Pancreas (tissue), 10 donors: ENCODE results near the gene SLC39A2. TPM values are rescaled to one million over a fixed set of nuclear protein-coding genes. Genes with fewer than 3 reads are reported as not detected.

ENCODE experiments used
- ATAC-seq, 4 donors: fragments of 200-7000 bp; cut with Tn5 transposase; one replicate each; pipeline versions ENCODE4 v1.8.0 to v1.9.1; 2020; ENCODE audit warnings: mild to moderate bottlenecking in 4 of 4, moderate library complexity in 4 of 4
- DNase-seq, 6 donors: peaks; one replicate each; pipeline ENCODE4 v3.0.0-alpha.2; 2020
- FAIRE-seq: peaks from 2 replicates; lab custom pipeline; 2012; peaks lifted over from hg19 to GRCh38; lab: Jason Lieb, UNC
- H3K27ac ChIP-seq, 4 donors: fragments of 200-600 bp; sonication (generic); 1 replicate in 3 of 4; 2 replicates in 1 of 4; pipeline versions ENCODE4 v1.5.0 to v1.8.0; 2020
- H3K27me3 ChIP-seq, 4 donors: fragments of 200-600 bp; one replicate each; pipeline ENCODE4 v1.8.0; 2021
- H3K36me3 ChIP-seq, 3 donors: fragments of 200-600 bp; sonication (generic) in 1 of 3; one replicate each; pipeline versions ENCODE4 v1.5.0 to v1.8.0; 2020 to 2021
- H3K4me1 ChIP-seq, 3 donors: fragments of 200-600 bp; one replicate each; pipeline ENCODE4 v1.8.0; 2021
- H3K4me3 ChIP-seq, 4 donors: fragments of 200-600 bp; sonication (generic) in 2 of 4; one replicate each; pipeline versions ENCODE4 v1.5.0 to v1.8.0; 2020 to 2021
- H3K9me3 ChIP-seq, 4 donors: fragments of 200-600 bp; one replicate each; pipeline ENCODE4 v1.8.0; 2021
- CTCF ChIP-seq, 4 donors: fragments of 200-600 bp; sonication (generic) in 3 of 4; IDR thresholded peaks; one replicate each; pipeline versions ENCODE4 v1.5.0 to v1.8.0; 2021; ENCODE audit warnings: antibody characterized with exemption in 4 of 4
- WGBS, 2 donors: extraction: QIAGEN DNeasy Blood & Tissue Kit; methylation state at CpG; one replicate each; pipeline ENCODE4 v1.1.7; 2013; 5-methylcytosine and 5-hydroxymethylcytosine counted together
- intact Hi-C, 3 donors: fragments of 100-400 bp; cut with DNase I; formaldehyde crosslinking; loops; one replicate each; pipeline versions ENCODE4 v1.11.1 to v1.14.2; 2022
- polyA plus RNA-seq, 2 donors: library from polyadenylated mRNA; stranded (reverse); fragments of 200-250 nt; gene quantifications; one replicate each; pipeline ENCODE4 v1.2.3, GENCODE V29; 2013
- total RNA-seq, 6 donors: library from RNA; stranded (reverse); fragmentation: NEBNext Ultra II Directional in 4 of 6; extraction: Animal tissue kit (Norgen Biotek cat#: 25700) in 4 of 6; gene quantifications; one replicate each; pipeline versions ENCODE4 v1.2.1 to v1.2.4, GENCODE V29; 2021 to 2023
- donor health status: healthy with polysubstance abuse.
- donor health status: DM: no; HTN: no; CAD: no; lungs with moderate emphysema.
- donor health status: DM: no; HTN: no; CAD: no.
- donor health status: control.
- donor health status: control.
- donor health status: Bipolar disorder and iron deficiency.
- donor health status: DM: yes; HTN: yes; CAD: no.
- donor health status: DM: no; HTN: no; CAD: no.
- donor health status: DM: no; HTN: no; CAD: no.
- donor health status: DM: yes; HTN: yes; CAD: no.

Gene SLC39A2
- total and polyA plus RNA-seq, 8 donors = 0.09 TPM; not detected in 7

- ATAC-seq (no peak), FAIRE-seq (no peak), DNase-seq (no peak)
- WGBS, 2 donors = 64 to 79% methylated on average over 1 of the region's 1 CpG
- no peaks in the 10 kb centered on the region for H3K9me3 ChIP-seq
- intact Hi-C loops = loop anchor here in 1 of 3 donors (5.0 kb wide), 1 partner anchor 73 kb away; no protein-coding TSS in a partner anchor
- no peak for TF ChIP-seq CTCF (IDR thresholded peaks at IDR 0.05)
- H3K4me3 ChIP-seq = no peak overlapping the region
- no peak overlapping the region for H3K27ac ChIP-seq
- H3K36me3 ChIP-seq = peaks cover 0 to 26% (median 0%) of the 10 kb centered on the region in 3 donors
- peaks cover 0 to 5% (median 3%) of the 10 kb centered on the region in 3 donors for H3K4me1 ChIP-seq
- no peaks in the 10 kb centered on the region for H3K27me3 ChIP-seq
These were observed 20.3 kb downstream of the SLC39A2 start for GRCh38 chr14:21019366-21019765.

- no peak for TF ChIP-seq CTCF (IDR thresholded peaks at IDR 0.05)
- FAIRE-seq (no peak), ATAC-seq (no peak), DNase-seq (no peak)
- Histone ChIP-seq H3K4me3 (no peak overlapping the region), H3K27ac (no peak overlapping the region), H3K27me3 (no peaks in the 10 kb centered on the region), H3K4me1 (peaks cover 0 to 5% (median 3%) of the 10 kb centered on the region in 3 donors), H3K9me3 (no peaks in the 10 kb centered on the region), H3K36me3 (peaks cover 0 to 26% (median 0%) of the 10 kb centered on the region in 3 donors)
- WGBS, 2 donors = 76 to 82% methylated on average over 5 of the region's 5 CpGs
- intact Hi-C loops = loop anchor here in 1 of 3 donors (5.0 kb wide), 1 partner anchor 71 kb away; no protein-coding TSS in a partner anchor
These were observed 22.0 kb downstream of the SLC39A2 start for GRCh38 chr14:21020977-21021545.

- FAIRE-seq (no peak), DNase-seq (no peak), ATAC-seq (no peak)
- Histone ChIP-seq H3K4me1 (peaks cover 0 to 5% (median 3%) of the 10 kb centered on the region in 3 donors), H3K36me3 (peaks cover 0 to 22% (median 0%) of the 10 kb centered on the region in 3 donors), H3K27ac (no peak overlapping the region), H3K4me3 (no peak overlapping the region), H3K27me3 (no peaks in the 10 kb centered on the region), H3K9me3 (no peaks in the 10 kb centered on the region)
- intact Hi-C loops = loop anchor here in 1 of 3 donors (5.0 kb wide), 1 partner anchor 70 kb away; no protein-coding TSS in a partner anchor
- 73 to 81% methylated on average over 5 of the region's 5 CpGs for whole genome bisulfite sequencing, 2 donors
- TF ChIP-seq CTCF (IDR thresholded peaks at IDR 0.05) = no peak
These were observed 23.6 kb downstream of the SLC39A2 start for GRCh38 chr14:21022686-21023085.

GRCh38 chr14:21023174-21023573 is 24.1 kb downstream of the SLC39A2 start:
- 58 to 65% methylated on average over 7 of the region's 7 CpGs for WGBS, 2 donors
- ATAC-seq (no peak), FAIRE-seq (no peak), DNase-seq (no peak)
- no peaks in the 10 kb centered on the region for H3K9me3 ChIP-seq
- peak overlapping the region in 2 of 4 donors; percentile 75 to 95 for H3K4me3 ChIP-seq
- no peaks in the 10 kb centered on the region for H3K27me3 ChIP-seq
- TF ChIP-seq CTCF (IDR thresholded peaks at IDR 0.05) = no peak
- intact Hi-C loops = loop anchor here in 1 of 3 donors (5.0 kb wide), 1 partner anchor 69 kb away; no protein-coding TSS in a partner anchor
- H3K27ac ChIP-seq = no peak overlapping the region
- peaks cover 0 to 17% (median 0%) of the 10 kb centered on the region in 3 donors for H3K36me3 ChIP-seq
- H3K4me1 ChIP-seq = peaks cover 0 to 5% (median 3%) of the 10 kb centered on the region in 3 donors
